Thoracic aorta (tissue), 2 donors: ENCODE data around the gene PITX2. TPM values are rescaled to one million over a fixed set of nuclear protein-coding genes. Genes with fewer than 3 reads are reported as not detected.

Experiments used
- ATAC-seq: fragments of 150-250 bp; one replicate; pipeline ENCODE4 v1.8.0; 2017; ENCODE audit warnings: low read depth; ENCODE audit not compliant: insufficient number of reproducible peaks, low FRiP score
- DNase-seq: peaks from one replicate; pipeline ENCODE4 v3.0.0-alpha.2; 2020; ENCODE audit warnings: low spot score
- H3K27ac ChIP-seq, 2 donors: fragments of 200-600 bp; sonication (generic); 1 replicate in 1 of 2; 2 replicates in 1 of 2; pipeline ENCODE4 v1.5.1; 2016; ENCODE audit warnings: mild to moderate bottlenecking in 2 of 2, moderate library complexity in 2 of 2
- H3K27me3 ChIP-seq: fragments of 200-600 bp; sonication (generic); replicated peaks from 2 replicates; pipeline ENCODE4 v1.6.0; 2016; ENCODE audit warnings: mild to moderate bottlenecking; ENCODE audit not compliant: insufficient read depth
- H3K36me3 ChIP-seq: fragments of 200-600 bp; sonication (generic); one replicate; pipeline ENCODE4 v1.5.1; 2016
- H3K4me1 ChIP-seq, 2 donors: fragments of 200-600 bp; sonication (generic); 1 replicate in 1 of 2; 2 replicates in 1 of 2; pipeline versions ENCODE4 v1.5.1 to v1.6.0; 2016; ENCODE audit warnings: low read depth in 2 of 2, mild to moderate bottlenecking in 1 of 2; ENCODE audit not compliant: control insufficient read depth in 1 of 2
- H3K4me3 ChIP-seq: fragments of 200-600 bp; sonication (generic); 2 replicates; pipeline ENCODE4 v1.5.1; 2016; ENCODE audit warnings: mild to moderate bottlenecking
- H3K9me3 ChIP-seq: fragments of 200-600 bp; sonication (generic); 2 replicates; pipeline ENCODE4 v1.5.1; 2016
- CTCF ChIP-seq: fragments of 200-600 bp; sonication (generic); IDR thresholded peaks from one replicate; pipeline ENCODE4 v1.5.1; 2019; ENCODE audit warnings: antibody characterized with exemption
- total RNA-seq, 2 donors: library from RNA; depleted of rRNA; stranded (reverse); fragments of >200 nt; gene quantifications; one replicate each; pipeline versions ENCODE4 v1.1.0 to v1.2.3, GENCODE V29; 2016

PITX2 gene
- total RNA-seq, 2 donors from 2014 or later, result not detected

DNA sequence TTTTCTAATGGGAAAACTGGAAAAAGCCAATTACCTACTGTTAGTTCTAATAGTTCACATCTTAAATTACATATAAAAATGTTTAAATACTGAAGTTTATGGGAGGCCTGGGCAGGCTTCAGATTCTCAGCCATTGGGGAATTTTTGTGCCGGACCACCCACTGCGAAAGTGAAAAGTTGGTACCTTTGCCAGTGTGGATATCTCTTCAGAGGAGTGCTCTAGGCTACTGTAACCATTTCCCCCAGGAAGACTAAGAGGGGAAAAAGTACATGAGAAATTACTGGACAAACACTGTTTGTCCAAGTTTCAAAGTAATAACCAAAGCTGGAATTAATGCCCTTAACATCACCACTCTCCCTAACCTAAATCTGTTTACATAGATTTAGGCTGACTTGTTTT lies 20.8 kb downstream of the PITX2 start:
- DNase-seq (no peak), ATAC-seq (no peak)
- no peak overlapping the region for H3K27ac ChIP-seq
- no peaks in the 10 kb centered on the region for H3K27me3 ChIP-seq
- no peaks in the 10 kb centered on the region for H3K9me3 ChIP-seq
- no peak overlapping the region for H3K4me3 ChIP-seq
- no peaks in the 10 kb centered on the region for H3K36me3 ChIP-seq
- no peak for TF ChIP-seq CTCF
- no peaks in the 10 kb centered on the region for H3K4me1 ChIP-seq

DNA sequence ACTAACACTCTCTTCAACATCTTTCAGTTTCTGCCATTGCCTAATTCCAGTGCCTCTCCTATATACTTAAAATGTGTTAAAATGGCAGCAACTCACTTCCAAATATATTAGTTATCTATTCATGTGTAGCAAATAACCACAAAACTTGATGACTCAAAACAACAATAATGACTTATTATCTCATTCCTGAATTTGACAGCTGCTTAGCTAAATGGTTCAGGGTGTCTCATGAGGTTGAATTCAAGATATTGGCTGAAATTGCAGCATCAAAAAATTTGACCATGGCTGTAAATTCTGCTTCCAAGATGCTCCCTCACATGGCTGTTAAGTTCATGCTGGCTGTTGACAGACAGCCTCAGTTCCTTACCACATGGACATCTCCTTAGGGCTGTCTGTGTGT lies 25.3 kb downstream of the PITX2 start:
- Histone ChIP-seq H3K36me3 (no peaks in the 10 kb centered on the region), H3K27me3 (no peaks in the 10 kb centered on the region), H3K9me3 (no peaks in the 10 kb centered on the region), H3K27ac (no peak overlapping the region), H3K4me1 (no peaks in the 10 kb centered on the region), H3K4me3 (no peak overlapping the region)
- ATAC-seq, result no peak
- no peak for TF ChIP-seq CTCF
- DNase-seq, result no peak

DNA sequence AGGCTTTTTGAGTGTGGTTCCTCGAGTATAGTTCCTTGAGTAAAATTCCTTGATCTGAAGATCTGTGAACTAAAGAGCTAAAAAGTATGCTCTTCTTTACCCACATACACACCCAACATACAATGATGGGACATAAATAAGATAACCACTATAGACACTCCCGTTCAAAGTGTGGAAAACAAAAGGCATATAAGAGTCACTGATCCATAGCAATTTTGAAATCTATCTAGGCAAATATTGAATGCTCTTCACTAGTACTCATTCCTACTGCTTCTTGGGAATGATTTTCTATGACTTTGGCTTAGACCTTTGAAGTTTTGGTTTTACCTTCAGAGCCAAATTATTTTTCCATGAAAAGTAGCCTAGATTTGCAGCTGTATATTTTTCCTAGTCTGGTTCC lies 26.4 kb downstream of the PITX2 start:
- H3K4me3 ChIP-seq, result no peak overlapping the region
- no peak for TF ChIP-seq CTCF
- H3K4me1 ChIP-seq, result no peaks in the 10 kb centered on the region
- DNase-seq (no peak), ATAC-seq (no peak)
- H3K27ac ChIP-seq, result no peak overlapping the region
- no peaks in the 10 kb centered on the region for H3K9me3 ChIP-seq
- no peaks in the 10 kb centered on the region for H3K36me3 ChIP-seq
- no peaks in the 10 kb centered on the region for H3K27me3 ChIP-seq

GRCh38 chr4:110595583-110595982 lies 27.3 kb downstream of the PITX2 start:
- no peaks in the 10 kb centered on the region for H3K27me3 ChIP-seq
- no peak overlapping the region for H3K27ac ChIP-seq
- H3K36me3 ChIP-seq, result no peaks in the 10 kb centered on the region
- TF ChIP-seq CTCF, result no peak
- H3K4me1 ChIP-seq, result no peaks in the 10 kb centered on the region
- H3K9me3 ChIP-seq, result no peaks in the 10 kb centered on the region
- ATAC-seq, result no peak
- DNase-seq, result no peak
- no peak overlapping the region for H3K4me3 ChIP-seq

DNA sequence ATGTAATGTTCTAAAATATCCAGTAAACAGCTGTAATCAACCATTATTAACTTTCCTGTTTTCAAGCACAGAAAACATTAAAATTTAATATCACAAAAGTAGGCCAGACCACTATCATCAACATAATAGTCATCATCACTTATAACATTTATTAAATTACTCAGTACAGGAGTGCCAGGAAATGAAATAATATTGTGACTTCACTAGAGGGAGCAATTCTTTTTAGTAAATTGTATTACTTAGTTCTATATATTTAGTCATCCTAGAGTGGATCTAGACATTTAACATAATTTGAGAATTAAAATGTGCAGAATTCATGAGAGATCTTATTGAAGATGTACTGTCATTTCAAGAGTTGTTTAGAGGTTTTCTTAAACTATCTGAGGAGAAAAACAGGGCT lies 33.6 kb downstream of the PITX2 start:
- ATAC-seq (no peak), DNase-seq (no peak)
- Histone ChIP-seq H3K4me3 (no peak overlapping the region), H3K4me1 (no peaks in the 10 kb centered on the region), H3K9me3 (no peaks in the 10 kb centered on the region), H3K36me3 (no peaks in the 10 kb centered on the region), H3K27ac (no peak overlapping the region), H3K27me3 (no peaks in the 10 kb centered on the region)
- no peak for TF ChIP-seq CTCF
